Astrocyte of the spinal cord (primary cell): ENCODE data around the gene ABI3.
A peak's percentile ranks its signal among the peaks of the same experiment; 100 is the strongest.
"Not testable (repeated sequence)": the region's sequence is repeated elsewhere in the genome, so short reads cannot be mapped to it uniquely, and the experiment has no call there.

Experiments
- DNase-seq: peaks from one replicate; pipeline ENCODE4 v3.0.0; 2011; ENCODE audit warnings: low read depth, low spot score
- H3K4me3 ChIP-seq: 2 replicates; pipeline ENCODE4 v1.5.1; 2011; ENCODE audit warnings: low read depth, mild to moderate bottlenecking, low read length, moderate library complexity
- in situ Hi-C: cut with HindIII; loops from 2 replicates; pipeline ENCODE4 v1.10.0; 2017; ENCODE audit warnings: low sequenced_read_pairs
- TF ChIP-seq, protein P1 (sequence below): IDR thresholded peaks from 2 replicates; pipeline ENCODE4 v1.5.1; 2012; ENCODE audit warnings: low read depth, mild to moderate bottlenecking, low read length, inconsistent platforms

The ABI3 gene, protein sequence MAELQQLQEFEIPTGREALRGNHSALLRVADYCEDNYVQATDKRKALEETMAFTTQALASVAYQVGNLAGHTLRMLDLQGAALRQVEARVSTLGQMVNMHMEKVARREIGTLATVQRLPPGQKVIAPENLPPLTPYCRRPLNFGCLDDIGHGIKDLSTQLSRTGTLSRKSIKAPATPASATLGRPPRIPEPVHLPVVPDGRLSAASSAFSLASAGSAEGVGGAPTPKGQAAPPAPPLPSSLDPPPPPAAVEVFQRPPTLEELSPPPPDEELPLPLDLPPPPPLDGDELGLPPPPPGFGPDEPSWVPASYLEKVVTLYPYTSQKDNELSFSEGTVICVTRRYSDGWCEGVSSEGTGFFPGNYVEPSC

GRCh38 chr17:49210158-49211029, at the start of gene ABI3, which contains the start of gene GNGT2:
Gene ABI3 (plus strand): TSS chr17:49210707. CDS start chr17:49210725, 18 bp downstream.
Gene GNGT2 (minus strand): TSS chr17:49210574. CDS start chr17:49207422, 3,152 bp downstream.
- peak within 1 kb of the TSS; percentile 2 for H3K4me3 ChIP-seq
- TF ChIP-seq, protein P1, sequence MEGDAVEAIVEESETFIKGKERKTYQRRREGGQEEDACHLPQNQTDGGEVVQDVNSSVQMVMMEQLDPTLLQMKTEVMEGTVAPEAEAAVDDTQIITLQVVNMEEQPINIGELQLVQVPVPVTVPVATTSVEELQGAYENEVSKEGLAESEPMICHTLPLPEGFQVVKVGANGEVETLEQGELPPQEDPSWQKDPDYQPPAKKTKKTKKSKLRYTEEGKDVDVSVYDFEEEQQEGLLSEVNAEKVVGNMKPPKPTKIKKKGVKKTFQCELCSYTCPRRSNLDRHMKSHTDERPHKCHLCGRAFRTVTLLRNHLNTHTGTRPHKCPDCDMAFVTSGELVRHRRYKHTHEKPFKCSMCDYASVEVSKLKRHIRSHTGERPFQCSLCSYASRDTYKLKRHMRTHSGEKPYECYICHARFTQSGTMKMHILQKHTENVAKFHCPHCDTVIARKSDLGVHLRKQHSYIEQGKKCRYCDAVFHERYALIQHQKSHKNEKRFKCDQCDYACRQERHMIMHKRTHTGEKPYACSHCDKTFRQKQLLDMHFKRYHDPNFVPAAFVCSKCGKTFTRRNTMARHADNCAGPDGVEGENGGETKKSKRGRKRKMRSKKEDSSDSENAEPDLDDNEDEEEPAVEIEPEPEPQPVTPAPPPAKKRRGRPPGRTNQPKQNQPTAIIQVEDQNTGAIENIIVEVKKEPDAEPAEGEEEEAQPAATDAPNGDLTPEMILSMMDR: no peak
- in situ Hi-C loops: no loop called here
- DNase-seq: peak; percentile 33

GRCh38 chr17:49162866-49163265, 47.6 kb upstream of the ABI3 start:
- in situ Hi-C loops: no loop called here

DNA sequence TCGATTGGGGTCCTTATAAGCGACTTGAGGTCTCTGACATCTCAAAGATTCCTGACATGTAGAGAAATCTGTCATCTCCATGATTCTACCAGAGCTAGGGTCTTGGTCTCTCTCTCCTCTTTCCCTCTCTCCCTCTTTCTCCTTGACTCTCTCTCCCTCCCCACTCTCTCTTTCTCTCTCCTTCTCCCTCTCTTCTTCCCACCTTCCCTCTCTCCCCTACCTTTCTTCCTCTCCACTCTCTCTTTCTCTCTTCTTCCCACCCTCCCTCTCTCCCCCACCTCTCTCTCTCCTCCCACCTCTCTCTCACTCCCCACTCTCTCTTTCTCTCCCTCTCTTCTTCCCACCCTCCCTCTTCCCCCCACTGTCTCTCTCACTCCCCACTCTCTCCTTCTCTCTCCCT, 45.4 kb upstream of the ABI3 start:
- no peak for DNase-seq
- TF ChIP-seq, protein P1: no peak
- in situ Hi-C loops: no loop called here
- no peak overlapping the region for H3K4me3 ChIP-seq

More at GRCh38 chr17:49162866-49163265, 47.6 kb upstream of the ABI3 start:
- TF ChIP-seq, protein P1: no peak
- no peak overlapping the region for H3K4me3 ChIP-seq
- no peak for DNase-seq

DNA sequence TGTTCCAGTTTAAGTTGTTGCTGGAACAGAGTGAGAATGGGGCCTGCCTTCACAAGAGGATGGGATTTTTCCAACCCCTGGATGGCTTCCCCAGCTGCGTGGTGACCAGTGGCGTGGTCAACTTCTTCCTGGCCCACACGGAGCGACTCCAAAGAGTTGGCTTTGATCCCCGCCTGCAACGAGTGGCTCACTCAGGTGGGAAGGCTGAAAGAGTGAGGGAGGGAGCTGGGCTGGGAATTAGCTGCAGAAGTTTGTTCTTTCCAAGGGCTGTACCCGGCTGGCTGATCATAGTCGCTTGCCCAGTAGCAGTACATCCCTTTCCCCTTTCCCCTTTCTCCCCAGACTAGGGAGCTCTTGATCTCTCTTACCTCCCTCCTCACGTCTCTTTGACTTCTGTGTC, 41.8 kb upstream of the ABI3 start:
- H3K4me3 ChIP-seq: no peak overlapping the region
- no peak for DNase-seq
- TF ChIP-seq, protein P1: no peak
- in situ Hi-C loops: no loop called here

DNA sequence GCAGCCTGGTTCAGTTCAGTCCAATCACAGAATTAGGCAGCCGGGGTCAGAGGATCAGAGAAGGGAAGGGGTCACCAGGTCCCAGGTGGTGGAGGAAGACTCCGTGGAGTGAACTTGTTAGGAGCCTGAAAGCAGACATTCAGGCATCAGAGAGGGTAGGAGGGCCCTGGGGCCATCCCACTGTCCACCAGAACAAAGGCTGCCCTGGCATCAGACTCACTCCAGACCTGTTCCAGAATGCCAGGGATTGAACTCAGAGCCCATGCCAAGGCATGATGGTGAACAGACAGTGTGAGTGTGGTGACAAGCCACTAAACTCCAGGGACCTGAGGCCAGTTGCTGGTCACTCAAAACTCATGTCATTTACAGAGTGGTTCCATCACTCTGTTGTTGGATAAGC, 40.3 kb upstream of the ABI3 start:
- TF ChIP-seq, protein P1: no peak
- in situ Hi-C loops: no loop called here

DNA sequence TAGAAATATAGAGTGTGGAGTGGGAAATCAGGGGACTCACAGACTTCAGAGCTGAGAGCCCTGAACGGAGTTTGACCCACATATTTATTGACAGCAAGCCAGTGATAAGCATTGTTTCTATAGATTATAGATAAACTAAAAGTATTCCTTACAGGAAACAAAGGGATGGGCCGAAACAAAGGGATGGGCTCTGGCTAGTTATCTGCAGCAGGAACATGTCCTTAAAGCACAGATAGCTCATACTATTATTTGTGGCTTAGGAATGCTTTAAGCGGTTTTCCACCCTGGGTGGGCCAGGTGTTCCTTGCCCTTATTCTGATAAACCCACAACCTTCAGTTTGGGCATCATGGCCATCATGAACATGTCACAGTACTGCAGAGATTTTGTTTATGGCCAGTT, 39.8 kb upstream of the ABI3 start:
- in situ Hi-C loops, DNase-seq, H3K4me3 ChIP-seq: not testable (repeated sequence)

More for the DNA sequence above, 40.3 kb upstream of the ABI3 start:
- DNase-seq: no peak
- H3K4me3 ChIP-seq: no peak overlapping the region

DNA sequence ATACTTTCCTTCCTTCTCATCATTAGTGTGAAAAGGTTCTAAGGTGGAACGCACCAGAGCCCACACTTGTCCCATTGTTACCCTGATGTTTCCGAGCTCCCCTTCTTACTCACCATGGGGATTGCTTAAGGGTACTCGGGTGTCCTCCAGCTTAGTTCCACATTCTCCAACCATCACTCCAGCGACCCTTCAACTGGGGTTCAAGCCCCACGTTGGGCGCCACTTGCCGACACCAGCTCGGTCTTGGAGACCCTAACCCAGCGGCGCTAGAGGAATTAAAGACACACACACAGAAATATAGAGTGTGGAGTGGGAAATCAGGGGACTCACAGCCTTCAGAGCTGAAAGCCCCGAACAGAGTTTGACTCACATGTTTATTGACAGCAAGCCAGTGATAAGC, 34.5 kb upstream of the ABI3 start:
- in situ Hi-C loops, H3K4me3 ChIP-seq, DNase-seq: not testable (repeated sequence)
